Naive thymus-derived CD4-positive, alpha-beta T cell (primary cell): ENCODE data around the gene LYVE1. TPM values are rescaled to one million over a fixed set of nuclear protein-coding genes. Genes with fewer than 3 reads are reported as not detected.

Source experiments
- ATAC-seq: fragments of 150-1000 bp; cut with Tn5 transposase; 2 replicates; pipeline ENCODE4 v1.10.0; 2021; ENCODE audit warnings: mild to moderate bottlenecking, moderate library complexity
- CTCF ChIA-PET: fragments of 350-600 bp; sonication (Branson Sonifier 250); formaldehyde crosslinking; loops from one replicate; lab custom pipeline; 2021; ENCODE audit warnings: antibody characterized with exemption; lab: Charles Lee
- POLR2A ChIA-PET: fragments of 350-600 bp; sonication (Branson Sonifier 250); formaldehyde crosslinking; loops from one replicate; lab custom pipeline; 2021; ENCODE audit warnings: antibody characterized with exemption, inconsistent platforms; lab: Charles Lee
- DNase-seq, 9 donors: peaks; one replicate each; pipeline versions ENCODE4 v3.0.0 to v3.0.0-alpha.2; 2020 to 2022; ENCODE audit warnings: mixed read lengths in 1 of 9
- H3K27ac ChIP-seq: one replicate; pipeline ENCODE4 v1.7.0; 2013; ENCODE audit warnings: mild to moderate bottlenecking, low read depth, low read length, moderate library complexity
- H3K27me3 ChIP-seq, 2 donors: one replicate each; pipeline ENCODE4 v1.7.0; 2013; ENCODE audit warnings: low read length in 2 of 2, mild to moderate bottlenecking in 2 of 2, moderate library complexity in 2 of 2; ENCODE audit not compliant: control insufficient read depth in 2 of 2, insufficient read depth in 2 of 2
- H3K36me3 ChIP-seq, 3 experiments: 1 replicate in 2 of 3; 2 replicates in 1 of 3; pipeline ENCODE4 v1.7.0; 2013; ENCODE audit warnings: low read length in 3 of 3, mild to moderate bottlenecking in 3 of 3, moderate library complexity in 1 of 3; ENCODE audit not compliant: insufficient read depth in 3 of 3, control insufficient read depth in 2 of 3
- H3K4me1 ChIP-seq, 2 donors: one replicate each; pipeline ENCODE4 v1.7.0; 2013; ENCODE audit warnings: low read length in 2 of 2, mild to moderate bottlenecking in 2 of 2, moderate library complexity in 1 of 2; ENCODE audit not compliant: control insufficient read depth in 2 of 2, insufficient read depth in 2 of 2
- H3K4me3 ChIP-seq: 2 replicates; pipeline ENCODE4 v1.7.0; 2013; ENCODE audit warnings: mild to moderate bottlenecking, low read length
- H3K9me3 ChIP-seq, 3 experiments: 1 replicate in 2 of 3; 2 replicates in 1 of 3; pipeline ENCODE4 v1.7.0; 2013; ENCODE audit warnings: low read length in 3 of 3; ENCODE audit not compliant: control insufficient read depth in 2 of 3
- H3K27ac Mint-ChIP-seq, 9 donors: one replicate each; pipeline ENCODE4 v1.8.0; 2020 to 2022; ENCODE audit warnings: mixed read lengths in 9 of 9, mild to moderate bottlenecking in 8 of 9, moderate library complexity in 5 of 9, inconsistent platforms in 2 of 9
- H3K27me3 Mint-ChIP-seq, 5 donors: one replicate each; pipeline ENCODE4 v1.8.0; 2021 to 2022; ENCODE audit warnings: mixed read lengths in 5 of 5, mild to moderate bottlenecking in 1 of 5
- H3K36me3 Mint-ChIP-seq, 5 donors: one replicate each; pipeline ENCODE4 v1.8.0; 2020 to 2022; ENCODE audit warnings: mixed read lengths in 5 of 5, mild to moderate bottlenecking in 3 of 5, inconsistent platforms in 1 of 5
- H3K4me1 Mint-ChIP-seq, 7 donors: one replicate each; pipeline ENCODE4 v1.8.0; 2020 to 2022; ENCODE audit warnings: mixed read lengths in 7 of 7, mild to moderate bottlenecking in 3 of 7, inconsistent platforms in 1 of 7
- H3K4me3 Mint-ChIP-seq, 10 donors: one replicate each; pipeline ENCODE4 v1.8.0; 2020 to 2022; ENCODE audit warnings: mild to moderate bottlenecking in 10 of 10, mixed read lengths in 10 of 10, moderate library complexity in 6 of 10, inconsistent platforms in 2 of 10
- H3K9me3 Mint-ChIP-seq, 11 donors: one replicate each; pipeline ENCODE4 v1.8.0; 2020 to 2022; ENCODE audit warnings: mixed read lengths in 11 of 11, mild to moderate bottlenecking in 4 of 11, inconsistent platforms in 1 of 11, moderate library complexity in 1 of 11
- intact Hi-C, 2 donors: fragments of 100-400 bp; cut with micrococcal nuclease; formaldehyde crosslinking; loops; one replicate each; pipeline ENCODE4 v1.15.1; 2023
- polyA plus RNA-seq, 2 donors: library from polyadenylated mRNA; unstranded; fragments of 300-500 nt; fragmentation: Illumina TruSeq; gene quantifications; one replicate each; pipeline ENCODE4 v1.2.3, GENCODE V29; 2021
- total RNA-seq, 6 experiments: library from RNA in 5 of 6; stranded (reverse) in 5 of 6; gene quantifications; 1 replicate in 5 of 6; 2 replicates in 1 of 6; pipeline ENCODE4 v1.2.3 and lab custom pipeline; 2021 to 2026

The LYVE1 gene
- total and polyA plus RNA-seq, 7 experiments from 2014 or later = not detected

DNA sequence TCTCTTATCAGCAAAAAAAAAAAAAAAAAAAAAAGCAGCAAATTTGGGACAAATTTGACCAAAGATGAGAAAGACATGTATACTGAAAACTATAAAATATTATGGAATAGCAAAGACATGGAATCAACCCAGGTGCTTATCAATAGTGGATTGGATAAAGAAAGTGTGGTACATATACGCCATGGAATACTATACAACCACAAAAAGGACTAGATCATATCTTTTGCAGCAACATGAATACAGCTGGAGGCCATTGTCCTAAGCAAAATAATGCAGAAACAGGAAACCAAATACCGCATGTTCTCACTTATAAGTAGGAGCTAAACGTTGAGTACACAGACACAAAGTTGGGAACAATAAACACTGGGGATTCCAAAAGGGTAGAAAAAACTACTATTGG is 25.7 kb downstream of the LYVE1 start:
- H3K4me1 ChIP-seq = peaks cover 0 to 8% of the 10 kb centered on the region in 2 donors
- CTCF ChIA-PET = interaction anchor here (0.5 to 3.6 kb wide), 3 partner anchors 11 to 149 kb away, joined by 3 to 24 read pairs (median 7); no protein-coding TSS in a partner anchor

DNA sequence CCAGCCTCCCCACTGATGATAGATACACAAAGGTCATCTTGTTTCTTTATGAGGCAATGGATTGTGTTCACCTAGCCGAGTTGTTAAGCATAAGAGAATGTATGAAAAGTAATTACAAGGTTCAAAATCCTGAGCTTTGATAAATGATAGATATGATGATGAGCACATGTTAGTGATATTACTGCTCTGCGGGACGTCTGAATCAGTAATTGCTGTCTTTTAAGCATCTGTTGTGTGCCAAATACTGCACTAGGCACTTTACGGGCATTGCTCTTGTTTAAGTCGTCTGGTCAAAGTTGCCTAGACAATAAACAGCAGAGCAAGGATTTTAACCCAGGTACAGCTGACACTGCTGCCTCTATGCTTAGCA is 26.9 kb downstream of the LYVE1 start:
- Mint-ChIP-seq H3K27ac (peak overlapping the region; percentile 68 to 95 (median 86)), H3K9me3 (peaks cover 0 to 4% (median 0%) of the 10 kb centered on the region in 11 donors), H3K27me3 (no peaks in the 10 kb centered on the region), H3K4me1 (peaks cover 8 to 34% (median 22%) of the 10 kb centered on the region in 7 donors), H3K36me3 (no peaks in the 10 kb centered on the region), H3K4me3 (peak overlapping the region; percentile 86 to 93 (median 90))
- no peaks in the 10 kb centered on the region for H3K9me3 ChIP-seq
- peak overlapping the region; percentile 81 for H3K4me3 ChIP-seq
- H3K4me1 ChIP-seq = peaks cover 0 to 8% of the 10 kb centered on the region in 2 donors
- peak overlapping the region; percentile 90 for H3K27ac ChIP-seq
- intact Hi-C loops = loop anchor here (1.0 to 10.0 kb wide), 19 partner anchors 15 to 1301 kb away; partner anchors contain the start of genes ADM (in 1 of the 2), CTR9 (in 1 of the 2), EIF4G2 (in 1 of the 2) and GALNT18 (in 1 of the 2)
- H3K36me3 ChIP-seq = peaks cover 0 to 4% (median 0%) of the 10 kb centered on the region in 3 experiments
- ChIA-PET CTCF (interaction anchor here (0.7 to 3.6 kb wide), 11 partner anchors 10 to 207 kb away, joined by 3 to 24 read pairs (median 3); no protein-coding TSS in a partner anchor), POLR2A (interaction anchor here (0.9 to 2.8 kb wide), 7 partner anchors 10 to 267 kb away, joined by 3 to 15 read pairs (median 5); partner anchors contain the start of genes AMPD3, CTR9 and EIF4G2)
- ATAC-seq (no peak), DNase-seq (no peak)
- no peaks in the 10 kb centered on the region for H3K27me3 ChIP-seq

More for the DNA sequence above, 25.7 kb downstream of the LYVE1 start:
- ATAC-seq = no peak
- H3K4me3 Mint-ChIP-seq = no peak overlapping the region
- Histone ChIP-seq H3K27me3 (no peaks in the 10 kb centered on the region), H3K9me3 (no peaks in the 10 kb centered on the region), H3K36me3 (peaks cover 0 to 4% (median 0%) of the 10 kb centered on the region in 3 experiments), H3K4me3 (no peak overlapping the region), H3K27ac (no peak overlapping the region)
- H3K27ac Mint-ChIP-seq = no peak overlapping the region
- intact Hi-C loops = loop anchor here (5.0 to 10.0 kb wide), 7 partner anchors 80 to 1300 kb away; partner anchors contain the start of genes ADM (in 1 of the 2), GALNT18 (in 1 of the 2), USP47 (in 1 of the 2) and WEE1 (in 1 of the 2)
- H3K36me3 Mint-ChIP-seq = no peaks in the 10 kb centered on the region
- H3K9me3 Mint-ChIP-seq = peaks cover 0 to 4% (median 0%) of the 10 kb centered on the region in 11 donors
- no peak for DNase-seq
- H3K27me3 Mint-ChIP-seq = peaks cover 0 to 4% (median 0%) of the 10 kb centered on the region in 5 donors
- peaks cover 8 to 27% (median 20%) of the 10 kb centered on the region in 7 donors for H3K4me1 Mint-ChIP-seq
- POLR2A ChIA-PET = interaction anchor here (2.7 to 2.8 kb wide), 2 partner anchors 11 to 86 kb away, joined by 8 to 15 read pairs; partner anchors contain the start of gene AMPD3

DNA sequence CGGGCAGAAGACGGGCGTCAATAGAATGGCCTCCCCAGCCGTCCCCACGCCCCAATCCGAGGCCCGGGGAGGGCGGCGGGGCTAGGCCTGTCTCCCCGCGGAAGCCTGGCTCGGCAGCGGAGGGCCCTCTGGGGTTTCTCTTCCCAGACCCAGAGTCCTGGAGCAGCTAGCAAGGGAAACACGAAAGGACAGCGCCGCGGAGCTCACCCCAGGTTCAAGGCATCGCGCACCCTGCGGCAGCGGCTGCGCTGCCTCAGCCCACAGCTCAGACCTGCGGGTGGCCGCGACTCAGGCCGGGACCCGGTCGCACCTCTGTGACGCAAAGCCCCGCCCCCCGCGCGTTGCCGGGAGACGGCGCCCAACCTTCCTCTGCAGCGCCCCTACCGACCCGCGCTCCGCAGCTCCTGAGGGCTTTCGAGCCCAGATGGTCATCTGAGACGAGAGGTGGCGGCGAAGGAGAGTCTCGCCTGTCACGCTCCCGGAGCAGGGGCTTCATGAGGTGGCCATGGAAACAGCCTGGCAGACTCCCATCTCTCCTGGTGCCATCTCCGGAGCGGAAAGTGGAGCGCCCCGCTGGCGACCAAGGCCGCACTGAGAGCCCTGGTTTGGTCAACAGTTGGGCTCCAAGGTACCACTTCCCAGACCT is 27.4 kb downstream of the LYVE1 start, which contains the start of gene RNF141:
RNF141 (minus strand) TSS at position 273 of the 646 bp plus-strand sequence. CDS start 7,029 bp downstream, outside the sequence.
- ATAC-seq (peak; percentile 99), DNase-seq (peak; percentile 87 to 99 (median 94))
- Mint-ChIP-seq H3K27me3 (no peaks in the 10 kb centered on the region), H3K9me3 (peaks cover 0 to 4% (median 0%) of the 10 kb centered on the region in 11 donors), H3K4me3 (peak within 1 kb of the TSS; percentile 86 to 93 (median 90)), H3K36me3 (peaks cover 0 to 1% (median 0%) of the 10 kb centered on the region in 5 donors), H3K27ac (peak within 1 kb of the TSS; percentile 68 to 95 (median 86)), H3K4me1 (peaks cover 9 to 37% (median 27%) of the 10 kb centered on the region in 7 donors)
- ChIA-PET POLR2A (interaction anchor here (0.9 to 2.8 kb wide), 10 partner anchors 9 to 268 kb away, joined by 3 to 15 read pairs (median 4); partner anchors contain the start of genes AMPD3, CTR9 and EIF4G2), CTCF (interaction anchor here (0.7 to 3.6 kb wide), 15 partner anchors 9 to 207 kb away, joined by 3 to 24 read pairs (median 4); no protein-coding TSS in a partner anchor)
- Histone ChIP-seq H3K9me3 (no peaks in the 10 kb centered on the region), H3K27me3 (no peaks in the 10 kb centered on the region), H3K36me3 (peaks cover 0 to 4% (median 0%) of the 10 kb centered on the region in 3 experiments), H3K27ac (peak within 1 kb of the TSS; percentile 90), H3K4me3 (peak within 1 kb of the TSS; percentile 81), H3K4me1 (peaks cover 0 to 8% of the 10 kb centered on the region in 2 donors)
- intact Hi-C loops = loop anchor here (1.0 to 10.0 kb wide), 19 partner anchors 14 to 1301 kb away; partner anchors contain the start of genes ADM (in 1 of the 2), CTR9 (in 1 of the 2), EIF4G2 (in 1 of the 2) and GALNT18 (in 1 of the 2)

DNA sequence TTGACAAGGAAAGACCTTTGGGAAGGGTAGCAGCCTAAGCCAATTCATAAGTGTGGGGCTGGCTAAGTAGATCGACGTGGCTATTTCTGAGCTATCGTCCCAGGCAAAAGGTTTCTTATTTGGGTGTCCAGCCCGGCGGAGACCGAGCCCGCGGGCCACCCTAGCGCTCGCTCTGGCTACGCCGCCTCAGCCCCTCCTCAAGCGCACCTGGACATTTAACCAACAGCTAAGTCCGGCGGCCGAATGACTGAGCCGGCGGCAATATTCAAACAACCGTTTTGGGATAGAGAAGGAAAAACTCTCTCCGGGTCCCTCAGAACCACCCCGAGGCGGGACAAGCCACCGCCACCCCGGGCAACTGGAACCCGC is 27.9 kb downstream of the LYVE1 start:
- POLR2A ChIA-PET = interaction anchor here (0.7 to 2.8 kb wide), 11 partner anchors 9 to 268 kb away, joined by 3 to 15 read pairs (median 4); partner anchors contain the start of genes AMPD3, CTR9 and EIF4G2

DNA sequence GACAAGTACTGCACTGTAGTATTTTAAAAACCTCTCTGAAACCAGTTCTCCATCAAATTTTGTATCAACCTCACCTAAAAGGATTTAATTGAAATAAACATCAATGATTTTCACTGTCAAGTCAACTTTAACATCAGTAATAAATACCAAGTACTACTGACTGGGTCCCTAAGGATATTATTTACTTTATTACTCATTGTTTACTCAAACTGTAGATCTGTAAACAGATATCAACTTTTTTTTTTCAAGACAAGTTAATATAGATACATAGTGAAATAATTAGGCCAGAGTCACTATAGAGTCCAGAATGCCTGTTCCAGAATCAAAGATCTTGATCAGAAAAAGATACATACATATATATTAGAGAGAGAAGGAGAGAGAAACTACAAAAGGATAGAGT is 29.1 kb downstream of the LYVE1 start:
- H3K4me3 ChIP-seq = no peak overlapping the region

More for the DNA sequence above, 27.9 kb downstream of the LYVE1 start:
- CTCF ChIA-PET = interaction anchor here (0.5 to 3.6 kb wide), 14 partner anchors 9 to 1353 kb away, joined by 3 to 24 read pairs (median 4); no protein-coding TSS in a partner anchor
- peak overlapping the region; percentile 90 for H3K27ac ChIP-seq
- Mint-ChIP-seq H3K4me1 (peaks cover 10 to 40% (median 29%) of the 10 kb centered on the region in 7 donors), H3K9me3 (peaks cover 0 to 4% (median 0%) of the 10 kb centered on the region in 11 donors), H3K27ac (peak overlapping the region; percentile 68 to 95 (median 86)), H3K27me3 (no peaks in the 10 kb centered on the region), H3K4me3 (peak overlapping the region; percentile 86 to 93 (median 90)), H3K36me3 (peaks cover 0 to 3% (median 0%) of the 10 kb centered on the region in 5 donors)
- no peaks in the 10 kb centered on the region for H3K27me3 ChIP-seq
- peaks cover 0 to 8% of the 10 kb centered on the region in 2 donors for H3K4me1 ChIP-seq
- peak overlapping the region; percentile 81 for H3K4me3 ChIP-seq
- DNase-seq = no peak
- intact Hi-C loops = loop anchor here (2.0 to 10.0 kb wide), 14 partner anchors 14 to 1302 kb away; partner anchors contain the start of genes ADM (in 1 of the 2), EIF4G2 (in 1 of the 2), GALNT18 (in 1 of the 2) and TMEM41B (in 1 of the 2)
- no peaks in the 10 kb centered on the region for H3K9me3 ChIP-seq
- H3K36me3 ChIP-seq = peaks cover 0 to 4% (median 0%) of the 10 kb centered on the region in 3 experiments
- ATAC-seq = peak; percentile 2

More for the DNA sequence above, 29.1 kb downstream of the LYVE1 start:
- peaks cover 10 to 48% (median 29%) of the 10 kb centered on the region in 7 donors for H3K4me1 Mint-ChIP-seq
- H3K9me3 Mint-ChIP-seq = peaks cover 0 to 2% (median 0%) of the 10 kb centered on the region in 11 donors
- peaks cover 0 to 3% (median 0%) of the 10 kb centered on the region in 5 donors for H3K36me3 Mint-ChIP-seq
- peak overlapping the region; percentile 65 to 93 (median 90) for H3K4me3 Mint-ChIP-seq
- ATAC-seq = no peak
- H3K27me3 Mint-ChIP-seq = no peaks in the 10 kb centered on the region
- no peak for DNase-seq
- CTCF ChIA-PET = interaction anchor here (2.7 kb wide), 1 partner anchor 114 kb away, joined by 11 read pairs; no protein-coding TSS in a partner anchor
- POLR2A ChIA-PET = no interaction called here
- peaks cover 0 to 8% of the 10 kb centered on the region in 2 donors for H3K4me1 ChIP-seq
- no peaks in the 10 kb centered on the region for H3K9me3 ChIP-seq
- no peak overlapping the region for H3K27ac ChIP-seq
- no peaks in the 10 kb centered on the region for H3K27me3 ChIP-seq
- peaks cover 0 to 4% (median 0%) of the 10 kb centered on the region in 3 experiments for H3K36me3 ChIP-seq
- intact Hi-C loops = no loop called here
- peak overlapping the region in 4 of 9 donors; percentile 63 to 88 (median 76) for H3K27ac Mint-ChIP-seq
